HG03103 (cell line): ENCODE data around the gene ESYT3.

Experiments used
- ATAC-seq: cut with Tn5 transposase; IDR thresholded peaks from one replicate; pipeline ENCODE4 v1.9.1; 2021; ENCODE audit warnings: low read depth; ENCODE audit not compliant: unreplicated experiment

Gene ESYT3

DNA sequence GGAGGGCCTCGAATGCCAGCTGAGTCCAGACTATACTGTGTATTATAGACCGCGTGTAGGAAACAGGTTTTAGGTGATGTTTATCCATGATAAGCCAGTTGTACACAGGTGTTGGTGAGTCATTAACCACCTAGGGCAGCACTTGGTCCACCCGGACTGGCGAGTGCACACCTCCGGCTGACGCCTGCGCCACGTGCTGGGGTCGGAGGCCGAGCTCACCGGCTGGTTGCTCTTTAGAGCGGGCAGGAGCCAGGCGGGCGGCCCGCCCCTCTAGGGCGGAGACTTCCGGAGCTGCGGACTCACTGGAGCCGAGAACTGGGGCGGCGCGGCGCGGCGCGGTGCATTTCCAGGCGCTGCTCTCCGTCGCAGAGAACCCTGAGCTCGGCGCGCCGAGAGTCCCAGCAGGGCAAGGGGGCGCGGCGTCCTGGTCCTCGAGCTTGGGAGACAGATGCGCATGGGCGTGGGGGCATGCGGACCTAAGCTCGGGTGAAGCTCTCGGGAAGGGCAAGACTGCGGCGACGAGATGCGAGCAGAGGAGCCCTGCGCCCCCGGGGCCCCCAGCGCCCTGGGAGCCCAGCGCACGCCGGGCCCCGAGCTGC is at the start of gene ESYT3:
Gene ESYT3 (plus strand): TSS at position 341 of the 599 bp plus-strand sequence. CDS start 183 bp downstream, at position 524.
- no peak for ATAC-seq

DNA sequence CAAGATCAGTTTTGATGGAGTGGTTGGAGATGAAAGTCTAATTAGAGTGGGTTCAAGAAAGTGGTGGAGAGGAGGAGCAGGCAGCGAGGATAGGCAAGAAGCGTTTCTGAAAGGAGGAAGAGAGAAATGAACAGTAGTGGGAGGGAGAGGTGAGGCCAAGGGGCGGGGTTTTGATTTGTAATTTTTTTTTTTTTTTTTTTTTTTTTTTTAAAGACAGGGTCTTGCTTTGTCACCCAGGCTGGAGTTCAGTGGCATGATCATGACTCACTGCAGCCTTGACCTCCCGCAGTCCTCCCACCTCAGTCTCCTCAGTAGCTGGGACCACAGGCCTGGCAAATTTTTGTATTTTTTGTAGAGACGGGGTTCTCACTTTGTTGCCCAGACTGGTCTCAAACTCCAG is 49.4 kb upstream of the ESYT3 start:
- ATAC-seq, result no peak

DNA sequence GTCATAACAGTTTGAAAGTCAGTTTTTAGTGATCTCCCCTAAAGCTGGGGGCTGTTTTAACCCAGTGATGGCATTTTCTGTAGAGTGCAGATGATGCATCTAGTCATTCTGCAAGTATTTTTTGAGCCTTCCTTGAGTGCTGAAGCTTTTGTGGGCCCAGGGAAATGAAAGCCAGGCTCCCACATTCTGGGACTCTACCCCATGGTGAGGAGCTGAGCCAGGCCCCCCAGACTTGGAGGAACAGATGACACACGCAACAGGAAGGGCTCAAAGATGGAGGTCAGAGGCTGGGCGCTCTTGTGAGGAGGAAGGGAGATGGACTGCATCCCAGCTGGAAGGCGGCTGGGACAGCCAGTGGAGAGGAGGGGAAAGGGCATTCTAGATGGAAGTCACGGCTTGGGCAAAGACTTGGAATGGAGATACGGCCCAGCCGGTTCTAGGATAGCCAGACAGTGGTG is 45.2 kb upstream of the ESYT3 start:
- ATAC-seq, result no peak

- no peak for ATAC-seq
Measured at GRCh38 chr3:138389841-138390581, 44.4 kb upstream of the ESYT3 start.

GRCh38 chr3:138390582-138390932 is 43.9 kb upstream of the ESYT3 start:
- ATAC-seq, result no peak

DNA sequence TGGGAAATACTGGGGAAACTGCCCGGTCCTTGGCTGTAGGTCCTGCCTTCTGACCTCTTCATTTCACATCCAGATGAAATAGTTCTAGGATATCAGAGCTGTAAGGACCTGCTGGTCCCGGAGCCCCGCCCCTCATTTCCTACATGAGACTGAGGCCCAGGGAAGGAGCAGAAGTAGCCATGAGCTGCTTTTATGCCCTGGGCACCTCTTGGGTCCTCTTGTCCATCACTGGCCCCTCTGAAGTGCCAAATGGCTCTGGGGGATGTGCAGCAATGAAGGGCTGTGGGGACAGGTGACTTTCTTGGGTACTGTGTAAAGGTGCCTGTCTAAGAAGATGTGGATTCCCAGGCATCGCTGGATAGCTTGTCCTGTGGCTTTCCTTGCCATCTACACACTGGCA is 40.3 kb upstream of the ESYT3 start:
- no peak for ATAC-seq

DNA sequence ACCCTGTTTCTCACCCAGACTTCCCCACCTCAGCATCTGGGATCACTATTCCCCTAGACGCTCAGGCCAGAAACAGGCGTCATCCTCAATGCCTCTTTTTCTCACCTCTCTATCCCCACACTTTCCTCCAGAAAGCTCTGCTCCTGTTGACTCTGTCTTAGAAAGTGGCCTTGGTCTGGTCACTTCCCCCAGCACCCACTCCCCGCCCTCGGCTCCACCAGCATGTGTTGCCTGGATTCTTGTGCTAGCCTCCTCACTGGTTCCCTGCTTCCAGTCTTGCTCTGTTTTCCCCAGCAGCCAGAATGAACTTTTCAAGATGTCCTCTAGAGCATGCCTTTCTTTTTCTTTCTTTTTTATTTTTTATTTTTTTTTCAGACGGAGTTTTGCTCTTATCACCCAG is 39.7 kb upstream of the ESYT3 start:
- ATAC-seq, result no peak

DNA sequence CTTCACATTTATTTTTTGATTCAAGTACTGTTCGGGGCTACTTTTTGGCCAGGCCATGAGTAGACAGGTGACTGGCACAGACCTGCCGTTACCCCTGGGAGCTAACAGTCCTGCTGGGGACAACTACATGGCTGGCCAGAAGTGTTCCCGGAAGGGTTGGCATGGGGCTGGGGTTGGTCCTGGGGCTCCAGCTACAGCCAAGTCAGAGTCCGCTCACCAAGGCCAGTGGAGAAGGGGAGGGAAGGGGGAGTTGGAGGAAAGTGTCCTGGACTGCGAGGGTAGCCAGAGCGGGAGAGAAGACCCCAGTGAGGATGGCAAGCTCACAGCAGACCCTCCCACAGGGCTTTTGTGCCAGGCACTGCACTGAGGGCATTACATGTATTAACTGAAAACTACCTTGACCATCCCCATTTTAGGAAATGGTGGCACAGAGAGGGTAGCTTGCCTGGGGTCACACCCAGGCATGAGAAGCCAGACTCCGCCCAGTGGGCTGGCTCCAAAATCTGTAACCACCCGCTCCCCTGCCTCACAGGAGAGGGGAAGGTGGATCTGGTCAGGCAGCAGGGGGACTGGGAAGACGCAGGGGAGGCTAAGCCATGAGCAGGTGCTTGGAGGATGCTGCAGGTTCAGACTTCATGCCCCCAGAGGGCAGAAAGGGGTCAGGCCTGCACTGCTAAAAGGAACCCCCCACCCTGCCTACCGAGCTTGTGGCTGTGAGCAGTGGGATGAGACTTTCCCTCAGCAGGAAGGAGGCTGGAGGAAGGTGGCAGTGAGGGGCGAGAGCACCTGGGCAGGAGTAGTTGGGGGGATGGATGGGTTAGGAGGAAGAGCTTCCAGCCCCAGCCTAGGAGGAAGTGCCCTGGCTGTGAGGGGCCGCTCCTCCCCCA is 38.3 kb upstream of the ESYT3 start:
- no peak for ATAC-seq

GRCh38 chr3:138396752-138397410 is 37.5 kb upstream of the ESYT3 start:
- no peak for ATAC-seq

DNA sequence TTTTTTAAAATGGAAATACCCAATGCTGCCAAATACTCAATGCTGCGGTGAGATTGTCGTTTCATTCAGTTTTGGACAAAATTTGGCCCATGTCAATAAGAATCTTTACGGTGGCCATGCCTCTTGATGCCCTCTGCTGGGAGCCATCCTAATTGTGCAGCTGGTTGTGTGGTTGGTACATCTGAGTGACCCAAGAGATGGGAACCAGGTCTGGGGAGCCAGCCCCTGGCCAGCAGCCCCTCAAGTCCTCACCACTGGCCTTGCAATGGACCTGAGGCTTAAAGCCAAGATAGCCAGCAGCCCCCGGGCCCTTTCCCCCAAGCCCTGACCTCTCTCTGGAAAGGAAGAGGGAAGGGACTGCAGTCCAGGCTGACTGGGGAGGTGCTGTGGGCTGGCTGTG is 36.4 kb upstream of the ESYT3 start:
- ATAC-seq, result no peak

DNA sequence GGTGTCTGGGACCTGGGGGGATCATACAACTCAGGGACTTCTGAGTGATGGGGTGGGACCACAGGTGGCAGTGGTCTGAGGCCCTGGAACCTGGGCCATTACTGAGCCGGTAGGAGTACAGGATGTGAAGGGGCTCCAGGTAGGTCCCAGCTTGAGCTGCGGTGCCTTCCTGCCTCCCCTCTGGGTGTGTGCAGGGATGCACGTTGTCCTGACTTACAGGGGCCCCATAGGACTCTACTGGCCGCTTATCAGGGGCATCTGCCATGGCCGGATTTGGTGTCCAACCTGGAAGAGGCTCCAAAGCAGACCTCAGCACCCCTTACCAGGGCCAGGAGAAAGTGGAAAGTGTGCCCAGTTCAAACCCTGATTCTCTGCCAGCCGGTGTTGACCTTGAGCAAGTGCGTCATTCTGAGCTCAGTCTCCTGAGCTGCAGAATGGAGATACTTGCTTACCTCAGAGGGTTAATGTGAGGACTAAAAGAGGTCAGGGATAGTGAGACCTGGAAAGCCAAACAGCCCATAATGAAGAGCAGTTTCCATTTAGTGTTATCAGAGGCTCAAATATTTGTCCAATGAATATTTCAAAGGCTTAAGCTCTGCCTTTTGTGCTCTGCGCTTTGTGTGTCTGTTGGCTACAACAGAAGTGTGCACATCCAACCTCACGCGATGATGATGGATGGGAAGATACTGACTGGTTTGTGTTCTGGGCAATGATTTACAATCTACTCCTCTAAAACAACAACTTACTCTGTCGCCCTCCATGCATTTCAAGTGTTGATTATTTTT is 35.4 kb upstream of the ESYT3 start:
- no peak for ATAC-seq

- ATAC-seq, result no peak
Measured at GRCh38 chr3:138399766-138400165, 34.6 kb upstream of the ESYT3 start.

DNA sequence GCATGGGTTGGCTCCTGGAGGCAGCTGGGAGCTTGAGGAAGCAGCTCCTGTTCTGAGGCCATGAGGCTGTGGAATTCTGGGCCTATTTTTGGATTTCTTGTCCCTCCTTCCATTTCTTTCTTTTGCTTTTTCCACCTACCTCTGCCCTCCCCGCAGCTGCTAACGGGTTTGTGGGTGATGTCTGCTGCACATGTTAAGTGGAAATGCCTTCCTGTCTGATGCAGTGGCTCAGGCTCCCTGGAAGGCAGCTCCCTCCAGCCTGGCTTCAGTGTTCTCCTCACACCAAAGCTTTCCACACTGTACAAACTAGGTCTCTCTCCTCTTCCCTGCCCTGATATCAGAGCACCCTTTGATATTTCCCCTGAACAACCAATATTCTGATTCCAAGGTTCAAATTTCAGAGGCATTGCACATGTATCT is 33.8 kb upstream of the ESYT3 start:
- no peak for ATAC-seq

- no peak for ATAC-seq
Measured at GRCh38 chr3:138401834-138402233, 32.6 kb upstream of the ESYT3 start.

DNA sequence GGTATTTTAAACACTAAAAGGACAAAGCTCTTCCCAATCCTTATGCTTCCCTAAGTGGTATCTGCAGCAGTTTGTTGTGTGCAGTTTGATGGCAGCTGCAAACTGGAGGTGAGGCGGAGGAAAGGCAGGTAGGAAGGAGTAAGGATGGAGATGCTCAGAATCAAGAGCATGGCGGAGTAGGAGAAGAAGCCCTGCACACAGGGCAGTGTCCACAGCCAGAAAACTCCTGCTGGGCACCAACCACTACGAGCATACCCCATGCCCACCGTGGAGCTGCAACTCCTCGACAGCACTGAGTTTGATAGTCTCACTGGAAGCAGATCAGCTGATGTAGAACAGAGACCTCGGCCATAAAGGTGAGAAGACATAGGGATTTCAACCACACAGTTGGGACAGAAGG is 30.3 kb upstream of the ESYT3 start:
- no peak for ATAC-seq

GRCh38 chr3:138405001-138405400 is 29.4 kb upstream of the ESYT3 start:
- ATAC-seq, result no peak

DNA sequence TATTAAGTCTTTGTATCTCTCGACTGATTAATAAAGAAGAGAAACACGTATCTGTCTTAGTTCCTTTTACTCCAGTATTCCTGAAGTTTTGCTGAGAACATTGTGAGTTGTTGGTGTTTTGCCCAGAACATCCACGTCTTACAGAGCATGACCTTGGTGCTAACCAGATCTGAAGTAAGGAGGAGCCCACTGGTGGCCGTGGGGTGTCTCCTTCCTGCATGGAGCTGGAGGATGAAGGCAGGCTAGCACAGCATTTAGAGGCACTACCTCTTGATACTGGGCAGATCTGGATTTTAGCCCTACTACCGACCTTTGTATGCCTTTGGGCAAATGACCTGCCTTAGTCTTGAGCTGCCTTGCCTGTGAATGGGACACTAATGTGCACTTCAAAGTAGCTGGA is 28.9 kb upstream of the ESYT3 start:
- ATAC-seq, result no peak

DNA sequence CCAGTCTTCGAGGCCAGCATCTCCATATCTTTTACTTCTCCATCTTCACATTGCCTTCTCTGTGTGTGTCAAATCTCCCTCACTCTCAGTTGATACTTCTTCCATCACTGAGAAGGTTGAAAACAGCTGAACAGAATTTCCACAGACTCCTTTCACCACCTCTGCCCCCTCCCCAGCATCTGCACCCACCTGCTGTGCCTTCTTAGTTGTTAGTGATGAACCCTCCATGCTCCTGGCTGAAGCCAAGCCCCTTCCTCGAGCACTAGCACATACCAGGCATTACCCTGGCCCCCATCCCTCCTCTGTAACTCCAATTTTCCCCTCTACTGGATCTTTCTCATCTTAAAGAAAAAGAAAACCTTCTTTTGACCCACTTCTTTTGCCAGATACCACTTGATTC is 27.8 kb upstream of the ESYT3 start:
- ATAC-seq, result no peak

- no peak for ATAC-seq
Measured at GRCh38 chr3:138407236-138407907, 27.0 kb upstream of the ESYT3 start.
